Activated CD4-positive, alpha-beta T cell treated with anti-CD3 and anti-CD28 coated beads, Interleukin-10, Interleukin-2, amounts not matched to agents 100 ng/mL and 50 ng/mL, durations not matched to agents 16 hours and 8 hours (primary cell): ENCODE data around the gene PRKCE.
"Not testable (repeated sequence)": the region's sequence is repeated elsewhere in the genome, so short reads cannot be mapped to it uniquely, and the experiment has no call there.

Experiments
- DNase-seq: peaks from one replicate; pipeline ENCODE4 v3.0.0-alpha.2; 2020

PRKCE gene

GRCh38 chr2:45705233-45705632, 53.8 kb downstream of the PRKCE start:
- no peak for DNase-seq

- DNase-seq, result no peak
Measured at GRCh38 chr2:45706033-45706432, 54.6 kb downstream of the PRKCE start.

DNA sequence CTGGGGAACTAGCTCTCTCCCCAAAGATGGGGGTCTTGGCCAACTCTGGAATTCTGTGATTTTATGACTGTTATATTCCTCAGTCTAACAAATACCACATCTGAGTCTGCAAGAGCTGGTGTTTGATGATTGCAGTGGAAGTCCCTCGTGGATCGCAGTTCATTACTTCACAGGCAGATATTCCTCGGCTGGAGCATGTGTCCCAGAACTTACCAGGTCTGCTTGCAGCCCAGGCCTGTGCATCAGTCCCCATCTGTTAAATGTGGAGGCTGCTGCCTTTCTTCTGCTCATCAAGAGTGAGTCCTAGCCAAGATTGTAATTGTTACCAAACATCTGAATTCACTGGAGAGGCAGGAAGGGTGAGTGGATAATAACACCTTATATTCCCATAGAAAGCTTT, 55.5 kb downstream of the PRKCE start:
- no peak for DNase-seq

- no peak for DNase-seq
Measured at GRCh38 chr2:45707661-45708060, 56.2 kb downstream of the PRKCE start.

- DNase-seq, result no peak
Measured at GRCh38 chr2:45708501-45708900, 57.0 kb downstream of the PRKCE start.

DNA sequence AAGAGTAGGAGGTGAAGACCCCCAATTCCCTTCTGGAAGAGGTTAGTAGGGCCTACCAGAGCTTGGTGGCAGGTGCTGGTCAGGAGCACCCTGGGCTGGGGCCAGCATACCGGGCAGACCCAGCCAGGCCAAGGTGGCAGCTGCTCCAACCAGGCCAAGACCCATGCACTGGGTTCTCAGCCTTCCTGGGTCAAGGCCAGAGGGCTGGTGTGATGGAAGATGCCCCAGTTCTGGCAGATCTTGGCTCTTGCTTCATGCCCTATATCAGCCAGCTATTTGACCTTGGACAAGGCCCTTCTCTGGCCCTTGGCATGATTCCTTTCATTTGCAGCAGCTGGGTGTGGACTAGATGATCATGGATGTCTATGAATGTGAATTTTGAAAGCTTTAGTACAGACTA, 57.7 kb downstream of the PRKCE start:
- DNase-seq, result no peak

GRCh38 chr2:45710468-45710867, 59.0 kb downstream of the PRKCE start:
- no peak for DNase-seq

GRCh38 chr2:45711224-45711623, 59.7 kb downstream of the PRKCE start:
- no peak for DNase-seq

GRCh38 chr2:45712570-45712969, 61.1 kb downstream of the PRKCE start:
- DNase-seq, result no peak

DNA sequence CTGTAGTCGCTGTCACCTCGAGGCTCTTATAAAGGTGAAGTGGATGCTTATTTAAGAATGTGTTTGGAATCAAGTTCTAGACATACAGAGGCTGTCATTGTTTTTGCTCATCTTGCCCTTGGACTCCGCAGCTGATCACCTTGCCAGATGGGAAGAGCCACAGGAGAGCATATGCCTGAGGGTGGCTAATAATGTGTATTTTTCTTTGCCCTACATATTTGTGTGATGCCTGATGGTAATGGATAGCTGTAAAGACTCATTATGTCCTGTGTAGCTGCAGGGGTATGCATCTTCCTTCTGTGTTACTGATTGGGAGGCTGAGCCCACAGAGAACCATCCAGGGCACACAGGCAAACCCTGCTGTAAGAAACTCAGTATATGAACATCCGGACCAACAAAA, 61.7 kb downstream of the PRKCE start:
- DNase-seq, result no peak

- DNase-seq, result no peak
Measured at GRCh38 chr2:45713591-45713990, 62.1 kb downstream of the PRKCE start.

DNA sequence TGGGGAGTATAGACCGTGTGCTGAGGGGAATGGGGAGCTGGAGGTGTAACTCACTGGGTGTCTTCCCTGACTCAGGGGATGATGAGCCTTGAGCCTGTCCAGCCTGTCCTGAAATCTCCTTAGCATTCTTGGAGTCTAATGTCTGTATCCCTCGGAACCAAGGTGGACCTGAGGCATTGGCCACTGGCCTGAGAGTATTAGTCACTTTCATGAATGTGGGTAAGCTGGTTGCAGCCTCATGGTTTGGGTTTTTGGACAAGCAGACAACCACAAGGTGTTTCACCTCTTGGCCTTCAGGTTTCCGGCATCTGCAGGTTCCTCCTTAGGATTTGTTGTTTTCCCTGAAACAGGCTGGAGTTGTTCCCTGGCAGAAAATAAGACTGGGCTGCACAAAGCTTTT, 63.2 kb downstream of the PRKCE start:
- no peak for DNase-seq

- DNase-seq, result no peak
Measured at GRCh38 chr2:45715601-45716379, 64.3 kb downstream of the PRKCE start.

- not testable (repeated sequence) for DNase-seq
Measured at GRCh38 chr2:45716432-45716831, 65.0 kb downstream of the PRKCE start.

DNA sequence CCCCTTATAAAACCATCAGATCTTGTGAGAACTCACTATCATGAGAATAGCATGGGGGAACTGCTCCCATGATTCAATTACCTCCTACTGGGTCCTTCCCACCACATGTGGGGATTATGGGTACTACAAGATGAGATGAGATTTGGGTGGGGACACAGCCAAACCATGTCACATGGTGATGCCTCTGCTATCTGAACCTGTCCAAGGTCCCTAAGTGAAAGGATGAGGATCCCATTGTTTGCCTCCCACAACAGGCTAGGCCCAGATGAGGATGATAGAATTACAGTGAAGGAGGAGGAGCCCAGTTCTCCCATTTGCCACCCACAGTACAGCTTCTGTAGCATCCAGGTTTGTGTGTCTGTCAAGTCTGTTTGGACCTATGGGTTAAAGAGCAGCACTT, 65.4 kb downstream of the PRKCE start:
- no peak for DNase-seq

DNA sequence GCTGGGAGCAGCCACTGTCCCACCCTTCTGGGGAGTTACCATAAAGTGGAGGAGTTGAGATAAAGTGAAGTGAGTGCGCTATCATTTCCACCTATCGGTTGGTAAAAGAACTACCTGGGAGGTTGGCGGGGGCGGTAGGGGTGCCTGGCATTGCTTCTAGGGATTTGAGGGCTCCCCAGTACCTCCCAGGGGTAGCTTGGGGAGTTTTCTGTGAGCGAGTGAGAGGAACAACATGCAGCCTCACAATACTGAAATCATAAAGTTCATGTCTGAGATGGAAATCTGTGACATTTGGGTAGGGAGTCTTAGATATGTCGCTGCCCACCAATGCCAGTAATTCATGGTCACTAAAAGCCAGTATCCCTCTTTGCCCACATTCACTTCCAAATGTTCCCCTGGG, 68.7 kb downstream of the PRKCE start:
- no peak for DNase-seq

- no peak for DNase-seq
Measured at GRCh38 chr2:45721150-45721549, 69.7 kb downstream of the PRKCE start.

- DNase-seq, result no peak
Measured at GRCh38 chr2:45722477-45722876, 71.0 kb downstream of the PRKCE start.

DNA sequence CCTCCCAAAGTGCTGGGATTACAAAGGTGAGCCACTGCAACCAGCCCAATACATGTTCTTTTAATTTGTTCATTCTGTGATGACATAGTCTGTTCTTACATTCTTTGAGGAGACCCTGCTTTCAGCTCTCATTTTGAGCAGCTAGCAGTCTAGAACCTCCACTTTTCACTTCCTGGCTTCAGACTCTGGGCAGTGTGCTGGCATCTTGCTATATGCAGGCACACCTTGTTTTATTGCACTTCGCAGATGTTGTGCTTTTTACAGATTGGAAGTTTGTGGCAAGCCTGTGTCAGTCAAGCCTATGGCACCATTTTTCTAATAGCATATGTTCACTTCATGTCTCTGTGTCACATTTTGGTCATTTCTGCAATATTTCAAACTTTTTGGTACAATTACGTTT, 72.4 kb downstream of the PRKCE start:
- no peak for DNase-seq

DNA sequence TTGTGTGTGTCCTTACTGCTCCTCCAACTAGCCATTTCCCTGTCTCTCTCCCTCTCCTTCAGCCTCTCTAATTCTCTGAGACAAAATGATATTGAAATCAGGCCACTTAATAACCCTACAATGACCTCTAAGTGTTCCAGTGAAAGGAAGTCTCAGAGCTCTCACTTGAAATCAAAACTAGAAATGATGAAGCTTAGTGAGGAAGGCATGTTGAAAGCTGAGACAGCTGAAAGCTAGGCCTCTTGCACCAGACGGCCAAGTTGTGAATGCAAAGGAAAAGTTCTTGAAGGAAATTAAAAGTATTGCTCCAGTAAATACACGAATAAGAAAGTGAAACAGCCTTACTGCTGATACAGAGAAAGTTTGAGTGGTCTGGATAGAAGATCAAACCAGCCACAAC, 72.9 kb downstream of the PRKCE start:
- DNase-seq, result no peak

DNA sequence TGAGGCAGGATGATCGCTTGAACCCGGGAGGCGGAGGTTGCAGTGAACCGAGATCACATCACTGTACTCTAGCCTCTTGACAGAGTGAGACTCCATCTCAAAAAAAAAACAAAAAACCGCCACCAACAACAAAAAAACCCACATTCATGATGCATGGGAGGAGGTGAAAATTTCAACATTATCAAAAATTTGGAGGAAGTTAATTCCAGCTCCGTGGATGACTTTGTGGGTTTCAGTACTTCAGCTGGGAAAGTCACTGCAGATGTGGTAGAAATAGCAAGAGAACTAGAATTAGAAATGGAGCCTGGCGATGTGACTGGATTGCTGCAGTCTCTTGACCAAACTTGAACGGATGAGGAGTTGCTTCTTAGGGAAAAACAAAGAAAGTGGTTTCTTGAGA, 74.3 kb downstream of the PRKCE start:
- no peak for DNase-seq

GRCh38 chr2:45726188-45726587, 74.7 kb downstream of the PRKCE start:
- DNase-seq, result no peak

DNA sequence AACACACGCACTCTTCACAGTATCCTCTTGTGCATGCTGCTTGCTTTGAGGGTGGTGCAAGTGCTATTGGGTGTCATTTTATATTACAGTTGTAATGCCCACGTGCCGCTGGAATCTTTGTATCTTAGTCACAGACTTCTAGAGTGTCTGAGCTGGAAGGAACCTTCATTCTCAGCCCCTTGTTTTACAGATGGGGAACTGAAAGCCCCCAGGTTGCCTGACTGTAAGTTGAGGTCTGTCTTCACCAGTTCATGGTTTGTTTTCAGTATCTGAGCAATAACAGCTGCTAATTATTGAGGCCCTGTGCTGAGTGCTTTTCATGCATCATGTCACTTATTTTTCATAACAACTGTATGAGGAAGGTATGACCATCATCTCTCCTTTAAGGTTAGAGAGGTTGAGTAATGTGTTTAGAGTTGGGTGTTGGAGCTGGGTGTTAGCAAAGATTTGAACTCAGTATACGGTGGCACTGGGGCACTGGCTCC, 77.0 kb downstream of the PRKCE start:
- no peak for DNase-seq

DNA sequence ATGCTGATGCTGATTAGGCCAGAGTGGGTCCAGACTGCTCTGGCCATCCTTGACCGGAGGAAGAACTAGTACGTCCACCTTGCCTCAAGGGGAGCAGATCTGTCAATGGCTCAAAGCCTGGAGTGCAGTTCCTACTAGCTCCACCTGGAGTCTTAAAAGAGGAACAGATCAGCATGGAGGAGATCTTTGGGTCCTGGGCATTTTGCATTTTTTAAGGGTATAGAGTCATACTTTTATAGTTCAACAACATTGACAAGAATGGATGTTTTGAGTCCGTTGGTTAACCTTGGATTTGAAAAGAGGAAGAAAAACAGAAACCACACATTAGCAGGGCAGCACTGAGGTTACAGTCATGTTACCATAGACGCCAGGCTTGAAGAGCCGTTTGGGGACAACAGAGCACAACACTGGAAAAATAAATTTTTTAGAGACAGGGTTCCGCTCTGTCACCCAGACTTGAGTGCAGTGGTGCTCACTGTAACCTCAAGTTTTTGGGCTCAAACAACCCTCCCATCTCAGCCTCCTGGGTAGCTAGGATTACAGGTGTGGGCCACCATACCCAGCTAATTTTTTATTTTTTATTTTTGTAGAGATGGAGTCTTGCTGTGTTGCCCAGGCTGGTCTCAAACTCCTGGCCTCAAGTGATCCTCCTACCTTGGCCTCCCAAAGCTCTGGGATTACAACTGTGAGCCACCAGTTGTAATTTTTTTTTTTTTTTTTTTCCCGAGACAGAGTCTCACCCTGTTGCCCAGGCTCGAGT, 78.5 kb downstream of the PRKCE start:
- DNase-seq, result no peak
